VCaP (cell line): ENCODE results near the gene SNX6.
"Not testable (repeated sequence)": the region's sequence is repeated elsewhere in the genome, so short reads cannot be mapped to it uniquely, and the experiment has no call there.

Experiments
- H3K27ac ChIP-seq: fragments of 450-650 bp; 2 replicates; pipeline ENCODE4 v1.5.1; 2017
- TF ChIP-seq, protein P1 (sequence below): fragments of 450-650 bp; conservative IDR thresholded peaks from 2 replicates; pipeline ENCODE4 v1.5.1; 2017; ENCODE audit warnings: mild to moderate bottlenecking, moderate library complexity

SNX6 gene

GRCh38 chr14:34583525-34583924 is 46.4 kb downstream of the SNX6 start:
- TF ChIP-seq, protein P1, sequence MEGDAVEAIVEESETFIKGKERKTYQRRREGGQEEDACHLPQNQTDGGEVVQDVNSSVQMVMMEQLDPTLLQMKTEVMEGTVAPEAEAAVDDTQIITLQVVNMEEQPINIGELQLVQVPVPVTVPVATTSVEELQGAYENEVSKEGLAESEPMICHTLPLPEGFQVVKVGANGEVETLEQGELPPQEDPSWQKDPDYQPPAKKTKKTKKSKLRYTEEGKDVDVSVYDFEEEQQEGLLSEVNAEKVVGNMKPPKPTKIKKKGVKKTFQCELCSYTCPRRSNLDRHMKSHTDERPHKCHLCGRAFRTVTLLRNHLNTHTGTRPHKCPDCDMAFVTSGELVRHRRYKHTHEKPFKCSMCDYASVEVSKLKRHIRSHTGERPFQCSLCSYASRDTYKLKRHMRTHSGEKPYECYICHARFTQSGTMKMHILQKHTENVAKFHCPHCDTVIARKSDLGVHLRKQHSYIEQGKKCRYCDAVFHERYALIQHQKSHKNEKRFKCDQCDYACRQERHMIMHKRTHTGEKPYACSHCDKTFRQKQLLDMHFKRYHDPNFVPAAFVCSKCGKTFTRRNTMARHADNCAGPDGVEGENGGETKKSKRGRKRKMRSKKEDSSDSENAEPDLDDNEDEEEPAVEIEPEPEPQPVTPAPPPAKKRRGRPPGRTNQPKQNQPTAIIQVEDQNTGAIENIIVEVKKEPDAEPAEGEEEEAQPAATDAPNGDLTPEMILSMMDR, result no peak

DNA sequence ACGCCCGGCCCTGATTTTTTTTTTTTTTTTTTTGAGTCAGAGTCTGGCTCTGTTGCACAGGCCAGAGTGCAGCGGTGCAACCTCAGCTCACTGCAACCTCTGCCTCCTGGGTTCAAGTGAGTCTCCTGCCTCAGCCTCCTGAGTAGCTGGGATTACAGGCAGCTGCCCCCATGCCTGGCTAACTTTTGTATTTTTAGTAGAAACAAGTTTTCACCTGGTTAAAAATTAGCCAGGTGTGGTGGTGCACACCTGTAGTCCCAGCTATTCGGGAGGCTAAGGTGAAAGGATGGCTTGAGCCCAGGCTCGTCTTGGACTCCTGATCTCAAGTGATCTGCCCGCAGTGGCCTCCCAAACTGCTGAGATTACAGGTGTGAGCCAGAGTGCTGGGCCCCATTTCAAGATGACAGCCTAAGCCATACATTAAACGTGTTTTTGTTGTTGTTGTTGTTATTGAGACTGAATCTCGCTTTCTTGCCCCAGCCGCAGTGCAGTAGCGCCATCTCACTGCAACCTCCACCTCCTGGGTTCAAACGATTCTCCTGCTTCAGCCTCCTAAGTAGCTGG is 47.7 kb downstream of the SNX6 start:
- no peak overlapping the region for H3K27ac ChIP-seq
- TF ChIP-seq, protein P1, result no peak

More at GRCh38 chr14:34583525-34583924, 46.4 kb downstream of the SNX6 start:
- H3K27ac ChIP-seq, result no peak overlapping the region

DNA sequence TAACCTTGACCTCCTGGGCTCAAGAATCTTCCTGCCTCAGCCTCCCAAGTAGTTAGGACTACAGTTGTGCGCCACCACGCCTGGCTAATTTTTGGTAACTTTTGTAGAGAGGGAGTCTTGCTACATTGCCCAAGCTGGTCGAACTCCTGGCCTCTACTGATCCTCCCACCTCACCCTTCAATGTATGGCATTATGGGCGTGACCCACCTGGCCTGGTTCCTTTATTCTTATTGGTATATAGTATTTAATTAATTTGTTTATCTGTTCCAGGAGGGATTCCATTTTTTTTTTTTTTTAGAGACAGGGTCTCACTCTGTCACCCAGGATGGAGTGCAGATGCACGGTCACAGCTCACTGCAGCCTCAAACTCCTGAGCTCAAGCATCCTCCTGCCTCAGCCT is 49.6 kb downstream of the SNX6 start:
- TF ChIP-seq, protein P1, result no peak
- no peak overlapping the region for H3K27ac ChIP-seq

GRCh38 chr14:34571771-34572170 is 58.2 kb downstream of the SNX6 start:
- TF ChIP-seq, protein P1, result no peak
- no peak overlapping the region for H3K27ac ChIP-seq

DNA sequence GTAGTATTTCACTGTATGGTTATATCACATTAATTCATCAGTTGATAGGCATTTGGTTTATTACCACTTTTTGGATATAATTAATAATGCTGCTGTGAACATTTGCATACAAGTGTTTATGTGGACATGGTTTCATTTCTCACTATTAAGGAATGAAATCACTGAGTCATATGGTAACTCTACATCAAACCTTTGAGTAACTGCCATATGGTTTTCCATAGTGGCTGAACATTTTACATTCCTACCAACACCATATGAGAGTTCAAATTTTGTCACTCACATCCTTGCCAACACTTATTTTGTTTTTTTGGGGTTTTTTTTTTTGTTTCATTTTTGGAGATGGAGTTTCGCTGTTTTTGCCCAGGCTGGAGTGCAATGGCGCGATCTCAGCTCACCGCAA is 60.2 kb downstream of the SNX6 start:
- TF ChIP-seq, protein P1, result no peak
- no peak overlapping the region for H3K27ac ChIP-seq

DNA sequence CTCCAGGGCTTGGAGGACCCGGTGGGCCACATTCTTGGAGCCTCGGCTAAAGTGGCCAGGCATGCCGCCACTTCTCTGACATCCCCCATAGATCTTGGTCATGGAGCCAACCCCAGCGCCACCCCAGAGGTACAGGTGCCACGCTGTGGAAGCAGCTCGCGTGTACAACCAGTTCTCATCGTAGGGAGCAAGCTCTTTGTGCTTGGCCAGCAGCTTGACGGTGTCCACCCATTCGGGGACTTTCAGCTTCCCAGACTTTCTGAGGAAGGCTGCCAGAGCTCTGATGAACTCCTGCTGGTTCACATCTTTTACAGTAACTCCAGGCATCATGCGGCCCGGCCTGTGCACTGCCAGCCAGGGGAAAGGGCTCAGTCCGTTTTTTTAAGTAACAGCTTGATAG is 61.1 kb downstream of the SNX6 start:
- TF ChIP-seq, protein P1, result no peak
- H3K27ac ChIP-seq, result no peak overlapping the region

GRCh38 chr14:34562776-34563150 is 67.2 kb downstream of the SNX6 start:
- H3K27ac ChIP-seq, result no peak overlapping the region
- TF ChIP-seq, protein P1, result no peak

DNA sequence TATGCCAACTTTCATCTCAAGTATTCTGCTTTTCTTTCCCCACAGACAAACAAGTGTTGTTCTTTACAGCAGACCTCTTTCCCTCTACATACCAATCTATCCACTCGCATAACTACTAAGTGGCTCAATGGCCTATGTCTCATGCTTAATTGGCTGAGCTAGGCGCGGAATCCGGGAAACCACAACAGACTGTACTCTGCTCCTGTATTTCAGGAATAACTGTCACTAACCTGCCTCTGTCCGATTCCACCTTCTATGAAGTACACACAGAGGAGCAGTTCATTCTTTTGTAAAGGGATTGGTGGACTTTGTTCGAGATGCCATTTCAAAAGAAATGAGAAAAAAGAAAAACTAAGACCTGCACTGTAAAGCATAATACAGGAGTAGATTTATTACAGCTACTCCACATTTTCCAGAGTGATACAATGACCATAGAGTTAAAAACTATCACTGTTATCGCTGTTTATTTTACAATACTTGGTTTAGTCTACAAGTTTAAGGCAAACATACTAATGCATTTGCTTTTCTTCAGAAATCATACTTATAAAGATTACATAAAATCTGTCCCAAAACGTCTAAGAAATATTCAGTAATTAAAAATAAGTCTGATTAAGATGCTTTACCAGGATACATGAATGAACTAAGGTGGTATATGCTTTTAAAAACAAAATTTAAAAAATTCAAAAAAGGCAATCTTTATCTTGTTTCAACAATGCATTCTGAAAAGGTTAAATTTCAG is 67.7 kb downstream of the SNX6 start:
- H3K27ac ChIP-seq, result not testable (repeated sequence)

DNA sequence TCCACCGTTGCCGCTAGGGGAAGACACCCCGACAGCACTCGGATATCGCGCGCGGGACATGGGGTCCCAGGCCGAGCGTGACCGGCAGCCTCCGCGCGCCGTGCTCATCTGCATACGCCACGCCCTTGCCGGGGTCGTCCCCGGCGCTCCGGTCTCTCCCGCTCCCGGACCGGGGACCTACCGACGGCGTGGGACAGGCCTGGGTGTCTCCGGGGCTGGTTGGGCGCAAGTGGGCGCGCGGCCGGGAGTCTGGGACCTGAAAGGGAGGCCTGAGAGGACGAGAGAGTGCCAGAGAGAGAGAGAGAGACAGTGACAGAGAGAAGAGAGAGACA is 73.5 kb downstream of the SNX6 start:
- not testable (repeated sequence) for H3K27ac ChIP-seq

GRCh38 chr14:34555583-34556497 is 74.1 kb downstream of the SNX6 start:
- not testable (repeated sequence) for H3K27ac ChIP-seq
